Smooth muscle cell (in vitro differentiated cells): ENCODE data around the gene FAM131A. TPM values are rescaled to one million over a fixed set of nuclear protein-coding genes. Genes with fewer than 3 reads are reported as not detected.

Experiments
- DNase-seq: peaks from one replicate; lab custom pipeline; 2025; ENCODE audit not compliant: unreplicated experiment; lab: John Stamatoyannopoulos, UW
- H2AFZ ChIP-seq: fragments of 200-600 bp; sonication (generic); 2 replicates; pipeline ENCODE4 v1.6.0; 2016; ENCODE audit warnings: antibody characterized with exemption, low read depth, mild to moderate bottlenecking
- H3F3A ChIP-seq: fragments of 200-600 bp; sonication (generic); 2 replicates; pipeline ENCODE4 v1.6.0; 2017; ENCODE audit warnings: antibody characterized with exemption, low read depth
- H3K27ac ChIP-seq: fragments of 200-600 bp; sonication (generic); 2 replicates; pipeline ENCODE4 v1.5.1; 2016; ENCODE audit warnings: low read depth, mild to moderate bottlenecking
- H3K27me3 ChIP-seq: fragments of 200-600 bp; sonication (generic); 2 replicates; pipeline ENCODE4 v1.6.1; 2016; ENCODE audit warnings: low read depth, mild to moderate bottlenecking
- H3K36me3 ChIP-seq: fragments of 200-600 bp; sonication (generic); 2 replicates; pipeline ENCODE4 v1.5.1; 2016; ENCODE audit warnings: low read depth
- H3K4me1 ChIP-seq: fragments of 200-600 bp; sonication (generic); 2 replicates; pipeline ENCODE4 v1.5.1; 2016; ENCODE audit warnings: low read depth
- H3K4me2 ChIP-seq: fragments of 200-600 bp; sonication (generic); 2 replicates; pipeline ENCODE4 v1.6.0; 2016; ENCODE audit warnings: mild to moderate bottlenecking
- H3K4me3 ChIP-seq: fragments of 200-600 bp; sonication (generic); 2 replicates; pipeline ENCODE4 v1.5.1; 2016; ENCODE audit warnings: mild to moderate bottlenecking
- H3K79me2 ChIP-seq: fragments of 200-600 bp; sonication (generic); 2 replicates; pipeline ENCODE4 v1.6.0; 2016; ENCODE audit warnings: low read depth, mild to moderate bottlenecking
- H3K9ac ChIP-seq: fragments of 200-600 bp; sonication (generic); 2 replicates; pipeline ENCODE4 v1.6.0; 2016; ENCODE audit warnings: low read depth
- H3K9me3 ChIP-seq: fragments of 200-600 bp; sonication (generic); replicated peaks from 2 replicates; pipeline ENCODE4 v1.5.1; 2016; ENCODE audit warnings: low read depth
- H4K20me1 ChIP-seq: fragments of 200-600 bp; sonication (generic); 2 replicates; pipeline ENCODE4 v1.6.0; 2016; ENCODE audit warnings: low read depth
- WGBS: methylation state at CpG from one replicate; pipeline ENCODE4 v1.1.7; 2016; ENCODE audit warnings: low lambda C conversion rate; 5-methylcytosine and 5-hydroxymethylcytosine counted together
- polyA plus RNA-seq: library from polyadenylated mRNA; unstranded; fragments of >200 nt; fragmentation: Nextera tagmentation; extraction: Ambion mirVana; gene quantifications from 2 replicates; pipeline ENCODE4 v1.2.1, GENCODE V29; 2016
- total RNA-seq: library from RNA; depleted of rRNA; stranded (reverse); fragments of >200 nt; gene quantifications from 2 replicates; pipeline ENCODE4 v1.2.3, GENCODE V29; 2014
- TF ChIP-seq, protein P1 (sequence below): fragments of 200-600 bp; sonication (generic); IDR thresholded peaks from 2 replicates; pipeline ENCODE4 v1.5.1; 2017; ENCODE audit warnings: borderline replicate concordance, mild to moderate bottlenecking, antibody characterized with exemption; ENCODE audit not compliant: insufficient read depth, poor library complexity, severe bottlenecking

The FAM131A gene
- total and polyA plus RNA-seq, 2 experiments from 2014 or later = 15.3 to 20.2 TPM

DNA sequence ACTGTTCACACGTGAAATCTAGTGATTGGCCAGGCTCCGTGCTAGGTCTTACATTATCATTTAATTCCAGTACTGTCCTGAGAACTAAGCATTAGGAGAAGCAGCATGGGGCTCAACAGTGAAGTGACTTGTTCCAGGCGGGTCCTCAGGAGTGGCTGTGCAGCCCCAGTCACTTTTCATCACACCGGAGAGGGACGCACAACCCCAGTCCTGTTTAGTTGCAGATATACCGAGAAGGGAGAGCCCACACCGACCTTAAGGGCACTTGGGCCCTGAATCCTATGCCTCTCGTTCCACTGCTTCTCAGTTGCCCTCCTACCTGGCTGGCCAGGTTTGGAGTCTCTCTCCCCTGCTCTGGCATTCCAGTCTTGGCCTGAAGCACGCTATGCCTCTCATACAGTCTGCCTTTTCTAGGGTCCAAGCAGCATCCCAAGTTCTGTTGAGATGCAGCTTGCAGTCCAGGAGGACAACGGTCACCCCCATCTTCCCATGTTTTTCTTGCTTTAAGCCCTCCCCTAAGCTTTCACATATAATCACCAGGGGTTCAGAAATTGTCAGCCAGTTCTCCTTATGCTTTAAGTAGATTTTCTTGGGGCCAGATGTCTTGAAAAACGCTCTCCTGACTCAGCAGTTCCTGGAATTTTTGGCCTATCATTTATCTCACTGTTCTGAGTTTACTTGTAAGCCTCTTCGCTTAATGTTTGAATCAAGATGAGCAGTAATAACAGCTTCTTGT is 10.1 kb downstream of the FAM131A start:
- WGBS = 74% methylated on average over 12 of the region's 12 CpGs
- no peak overlapping the region for H2AFZ ChIP-seq
- no peaks in the 10 kb centered on the region for H3K79me2 ChIP-seq
- TF ChIP-seq, protein P1, sequence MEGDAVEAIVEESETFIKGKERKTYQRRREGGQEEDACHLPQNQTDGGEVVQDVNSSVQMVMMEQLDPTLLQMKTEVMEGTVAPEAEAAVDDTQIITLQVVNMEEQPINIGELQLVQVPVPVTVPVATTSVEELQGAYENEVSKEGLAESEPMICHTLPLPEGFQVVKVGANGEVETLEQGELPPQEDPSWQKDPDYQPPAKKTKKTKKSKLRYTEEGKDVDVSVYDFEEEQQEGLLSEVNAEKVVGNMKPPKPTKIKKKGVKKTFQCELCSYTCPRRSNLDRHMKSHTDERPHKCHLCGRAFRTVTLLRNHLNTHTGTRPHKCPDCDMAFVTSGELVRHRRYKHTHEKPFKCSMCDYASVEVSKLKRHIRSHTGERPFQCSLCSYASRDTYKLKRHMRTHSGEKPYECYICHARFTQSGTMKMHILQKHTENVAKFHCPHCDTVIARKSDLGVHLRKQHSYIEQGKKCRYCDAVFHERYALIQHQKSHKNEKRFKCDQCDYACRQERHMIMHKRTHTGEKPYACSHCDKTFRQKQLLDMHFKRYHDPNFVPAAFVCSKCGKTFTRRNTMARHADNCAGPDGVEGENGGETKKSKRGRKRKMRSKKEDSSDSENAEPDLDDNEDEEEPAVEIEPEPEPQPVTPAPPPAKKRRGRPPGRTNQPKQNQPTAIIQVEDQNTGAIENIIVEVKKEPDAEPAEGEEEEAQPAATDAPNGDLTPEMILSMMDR = no peak
- peak overlapping the region; percentile 71 for H3K27ac ChIP-seq
- no peaks in the 10 kb centered on the region for H3K36me3 ChIP-seq
- H3K4me3 ChIP-seq = no peak overlapping the region
- no peaks in the 10 kb centered on the region for H3K27me3 ChIP-seq
- H3K9me3 ChIP-seq = no peaks in the 10 kb centered on the region
- H3K4me1 ChIP-seq = peaks cover 21% of the 10 kb centered on the region
- peaks cover 16% of the 10 kb centered on the region for H4K20me1 ChIP-seq
- no peak for DNase-seq
- H3K9ac ChIP-seq = no peak overlapping the region
- H3K4me2 ChIP-seq = peak overlapping the region; percentile 25
- peaks cover 17% of the 10 kb centered on the region for H3F3A ChIP-seq

DNA sequence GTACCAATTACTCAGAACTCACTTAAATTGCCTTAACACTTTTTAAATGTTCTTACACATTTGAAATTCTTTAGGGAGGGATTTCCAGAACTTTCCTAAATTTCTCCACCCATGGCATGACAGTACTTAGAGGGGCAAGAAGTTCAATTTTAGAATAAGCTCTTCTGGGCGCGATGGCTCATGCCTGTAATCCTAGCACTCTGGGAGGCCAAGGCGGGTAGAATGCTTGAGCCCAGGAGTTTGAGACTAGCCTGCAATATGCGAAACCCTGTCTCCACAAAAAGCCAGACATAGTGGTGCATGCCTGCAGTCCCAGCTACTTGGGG is 10.6 kb downstream of the FAM131A start:
- WGBS = 20% methylated on average over 4 of the region's 4 CpGs
- Histone ChIP-seq H3F3A (peaks cover 17% of the 10 kb centered on the region), H4K20me1 (peaks cover 14% of the 10 kb centered on the region), H3K9me3 (no peaks in the 10 kb centered on the region), H3K27ac (peak overlapping the region; percentile 71), H3K4me1 (peaks cover 21% of the 10 kb centered on the region), H3K79me2 (no peaks in the 10 kb centered on the region), H3K27me3 (no peaks in the 10 kb centered on the region), H3K9ac (no peak overlapping the region), H3K36me3 (no peaks in the 10 kb centered on the region), H3K4me3 (no peak overlapping the region), H2AFZ (no peak overlapping the region), H3K4me2 (peak overlapping the region; percentile 25)
- TF ChIP-seq, protein P1 = no peak
- DNase-seq = no peak

DNA sequence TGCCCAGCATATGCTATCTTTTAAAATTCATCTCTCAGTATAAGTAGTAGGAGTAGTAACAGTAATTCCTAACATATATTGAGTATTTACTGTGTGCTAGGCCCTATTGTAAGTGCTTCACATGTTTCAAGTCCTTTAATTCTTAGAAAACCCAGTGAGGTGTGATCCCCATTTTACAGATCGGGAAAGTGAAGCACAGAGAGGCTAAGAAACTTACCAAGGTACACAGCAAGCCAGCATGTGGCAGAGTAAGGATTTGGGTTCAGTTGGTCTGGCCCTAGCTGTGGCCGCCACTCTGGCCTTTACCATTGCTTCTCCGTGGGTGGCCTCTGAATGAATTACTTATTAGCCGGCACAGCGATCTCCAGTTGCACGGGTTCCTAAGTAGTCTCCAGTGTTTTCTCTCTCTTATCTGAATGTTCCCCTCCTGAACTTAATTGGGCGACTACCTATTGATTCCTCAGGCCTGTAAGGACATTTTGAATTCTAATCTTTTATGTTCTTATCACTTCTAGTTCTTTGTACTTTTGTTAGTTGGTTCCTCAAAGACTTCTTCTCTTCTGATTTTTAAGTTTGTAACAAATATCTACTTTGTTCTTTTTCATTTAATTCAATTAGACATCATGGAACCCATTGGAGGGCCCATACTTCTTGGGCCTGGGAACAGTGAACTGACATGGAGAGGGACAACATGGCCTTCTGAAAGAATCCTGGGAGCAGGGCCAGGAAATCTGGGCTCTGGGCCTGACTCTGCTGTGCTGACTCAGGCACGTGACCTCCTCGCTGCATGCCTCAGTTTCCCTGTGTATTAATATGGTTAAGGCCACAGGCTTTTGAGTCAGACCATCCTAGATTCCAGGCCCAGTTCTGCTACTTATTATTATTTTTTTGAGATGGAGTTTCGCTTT is 12.4 kb downstream of the FAM131A start:
- H3K4me1 ChIP-seq = peaks cover 21% of the 10 kb centered on the region
- peaks cover 17% of the 10 kb centered on the region for H3F3A ChIP-seq
- peaks cover 14% of the 10 kb centered on the region for H4K20me1 ChIP-seq
- no peak overlapping the region for H3K9ac ChIP-seq
- TF ChIP-seq, protein P1 = no peak
- no peak overlapping the region for H3K27ac ChIP-seq
- H3K27me3 ChIP-seq = no peaks in the 10 kb centered on the region
- H3K79me2 ChIP-seq = no peaks in the 10 kb centered on the region
- H3K4me2 ChIP-seq = no peak overlapping the region
- H3K4me3 ChIP-seq = no peak overlapping the region
- no peaks in the 10 kb centered on the region for H3K9me3 ChIP-seq
- H2AFZ ChIP-seq = no peak overlapping the region
- DNase-seq = no peak
- 95% methylated on average over 10 of the region's 10 CpGs for WGBS
- no peaks in the 10 kb centered on the region for H3K36me3 ChIP-seq
